Brain microvascular endothelial cell (primary cell): Measurements from ENCODE around the gene RPF1.
A peak's percentile ranks its signal among the peaks of the same experiment; 100 is the strongest.

ENCODE experiments used
- DNase-seq: peaks from one replicate; pipeline ENCODE4 v3.0.0-alpha.2; 2020
- H3K27ac ChIP-seq: fragments of 250-450 bp; sonication (Bioruptor Pico); 2 replicates; pipeline ENCODE4 v1.5.1; 2020; ENCODE audit warnings: mild to moderate bottlenecking, moderate library complexity
- H3K27me3 ChIP-seq: fragments of 250-450 bp; sonication (Bioruptor Pico); replicated peaks from 2 replicates; pipeline ENCODE4 v1.5.1; 2020; ENCODE audit warnings: mild to moderate bottlenecking
- H3K36me3 ChIP-seq: fragments of 250-450 bp; sonication (Bioruptor Pico); replicated peaks from 2 replicates; pipeline ENCODE4 v1.5.1; 2020; ENCODE audit warnings: mild to moderate bottlenecking
- H3K4me3 ChIP-seq: 2 replicates; pipeline ENCODE4 v1.5.1; 2011; ENCODE audit warnings: low read depth, mild to moderate bottlenecking, control low read depth, low read length, moderate library complexity
- in situ Hi-C: cut with HindIII; loops from 2 replicates; pipeline ENCODE4 v1.10.0; 2017; ENCODE audit warnings: low sequenced_read_pairs, low pct_ligation_motif_present
- TF ChIP-seq, protein P1 (sequence below): IDR thresholded peaks from 2 replicates; pipeline ENCODE4 v1.5.1; 2011; ENCODE audit warnings: low read depth, mild to moderate bottlenecking, moderate library complexity, low read length, control low read depth, inconsistent platforms; ENCODE audit errors: missing control alignments

RPF1 gene, protein sequence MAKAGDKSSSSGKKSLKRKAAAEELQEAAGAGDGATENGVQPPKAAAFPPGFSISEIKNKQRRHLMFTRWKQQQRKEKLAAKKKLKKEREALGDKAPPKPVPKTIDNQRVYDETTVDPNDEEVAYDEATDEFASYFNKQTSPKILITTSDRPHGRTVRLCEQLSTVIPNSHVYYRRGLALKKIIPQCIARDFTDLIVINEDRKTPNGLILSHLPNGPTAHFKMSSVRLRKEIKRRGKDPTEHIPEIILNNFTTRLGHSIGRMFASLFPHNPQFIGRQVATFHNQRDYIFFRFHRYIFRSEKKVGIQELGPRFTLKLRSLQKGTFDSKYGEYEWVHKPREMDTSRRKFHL

DNA sequence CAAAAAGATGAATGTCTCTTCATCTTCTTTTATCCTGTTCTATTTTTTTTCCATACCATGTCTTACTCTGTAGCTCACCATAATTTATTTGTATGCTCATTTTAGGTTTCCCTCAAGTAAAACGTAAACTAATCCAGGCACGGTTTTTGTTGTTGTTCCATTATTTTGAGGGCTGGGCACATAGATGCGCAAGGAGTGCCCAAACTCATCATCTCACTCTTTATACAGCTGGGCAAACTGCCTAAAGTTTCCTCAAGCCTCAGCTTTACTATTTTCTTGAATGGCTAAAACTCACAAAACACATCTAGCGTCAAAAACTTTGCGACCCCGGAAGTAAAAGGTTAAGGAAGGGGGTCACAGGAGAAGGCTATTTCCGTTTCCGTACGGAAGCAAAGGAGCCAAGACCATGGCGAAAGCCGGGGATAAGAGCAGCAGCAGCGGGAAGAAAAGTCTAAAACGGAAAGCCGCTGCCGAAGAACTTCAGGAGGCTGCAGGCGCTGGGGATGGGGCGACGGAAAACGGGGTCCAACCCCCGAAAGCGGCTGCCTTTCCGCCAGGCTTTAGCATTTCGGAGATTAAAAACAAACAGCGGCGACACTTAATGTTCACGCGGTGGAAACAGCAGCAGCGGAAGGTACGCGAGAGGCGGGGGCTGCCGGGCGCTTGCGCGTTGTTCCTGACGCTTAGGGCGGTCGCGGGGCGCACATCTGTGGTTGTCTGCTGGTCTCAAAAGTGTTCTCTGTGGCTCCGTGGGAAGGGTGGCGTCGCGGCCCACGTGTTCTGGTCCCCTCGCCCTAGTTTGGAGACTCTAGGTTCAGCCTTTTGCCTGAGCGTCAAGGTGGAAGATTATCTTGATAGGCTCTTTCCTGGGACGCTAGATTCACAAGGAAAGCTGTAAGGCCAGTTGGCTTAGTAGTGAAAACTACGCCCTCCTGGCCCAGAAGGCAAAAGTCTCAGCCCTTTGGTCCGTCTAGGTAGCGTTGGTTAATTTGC is at the start of gene RPF1:
RPF1 (plus strand) TSS at position 391 of the 993 bp plus-strand sequence; CDS start at position 407, 16 bp downstream.
- in situ Hi-C loops = loop anchor here (25.0 kb wide), 1 partner anchor 133 kb away; no protein-coding TSS in a partner anchor
- DNase-seq = peak; percentile 71
- Histone ChIP-seq H3K4me3 (peak within 1 kb of the TSS; percentile 84), H3K27me3 (no peaks in the 10 kb centered on the region), H3K36me3 (peaks cover 6% of the 10 kb centered on the region), H3K27ac (peak within 1 kb of the TSS; percentile 89)
- TF ChIP-seq, protein P1, sequence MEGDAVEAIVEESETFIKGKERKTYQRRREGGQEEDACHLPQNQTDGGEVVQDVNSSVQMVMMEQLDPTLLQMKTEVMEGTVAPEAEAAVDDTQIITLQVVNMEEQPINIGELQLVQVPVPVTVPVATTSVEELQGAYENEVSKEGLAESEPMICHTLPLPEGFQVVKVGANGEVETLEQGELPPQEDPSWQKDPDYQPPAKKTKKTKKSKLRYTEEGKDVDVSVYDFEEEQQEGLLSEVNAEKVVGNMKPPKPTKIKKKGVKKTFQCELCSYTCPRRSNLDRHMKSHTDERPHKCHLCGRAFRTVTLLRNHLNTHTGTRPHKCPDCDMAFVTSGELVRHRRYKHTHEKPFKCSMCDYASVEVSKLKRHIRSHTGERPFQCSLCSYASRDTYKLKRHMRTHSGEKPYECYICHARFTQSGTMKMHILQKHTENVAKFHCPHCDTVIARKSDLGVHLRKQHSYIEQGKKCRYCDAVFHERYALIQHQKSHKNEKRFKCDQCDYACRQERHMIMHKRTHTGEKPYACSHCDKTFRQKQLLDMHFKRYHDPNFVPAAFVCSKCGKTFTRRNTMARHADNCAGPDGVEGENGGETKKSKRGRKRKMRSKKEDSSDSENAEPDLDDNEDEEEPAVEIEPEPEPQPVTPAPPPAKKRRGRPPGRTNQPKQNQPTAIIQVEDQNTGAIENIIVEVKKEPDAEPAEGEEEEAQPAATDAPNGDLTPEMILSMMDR = no peak

DNA sequence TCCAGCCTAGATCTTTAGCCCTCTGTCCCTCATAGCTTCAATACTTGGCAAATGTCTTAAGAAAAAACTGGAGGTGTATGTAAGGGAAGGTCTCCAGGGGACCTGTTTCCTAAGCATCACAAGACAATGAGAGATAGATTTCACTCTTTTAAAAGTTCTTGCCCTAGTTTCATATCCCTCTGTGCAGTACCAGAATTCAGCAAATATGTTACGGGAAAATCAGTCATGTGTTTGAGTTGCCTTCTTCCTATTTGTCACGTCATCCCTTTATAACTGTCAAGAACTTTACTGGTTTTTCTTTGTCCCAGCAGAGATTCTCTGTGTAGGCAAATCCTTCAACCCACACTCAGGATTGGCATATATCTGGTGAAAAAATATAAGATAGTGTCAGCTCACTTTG is 48.5 kb upstream of the RPF1 start:
- H3K27me3 ChIP-seq = no peaks in the 10 kb centered on the region
- in situ Hi-C loops = loop anchor here (10.0 to 25.0 kb wide), 2 partner anchors 286 to 332 kb away; partner anchors contain the start of gene PRKACB
- H3K4me3 ChIP-seq = no peak overlapping the region
- H3K36me3 ChIP-seq = no peaks in the 10 kb centered on the region
- H3K27ac ChIP-seq = no peak overlapping the region
- DNase-seq = no peak
- TF ChIP-seq, protein P1 = no peak

DNA sequence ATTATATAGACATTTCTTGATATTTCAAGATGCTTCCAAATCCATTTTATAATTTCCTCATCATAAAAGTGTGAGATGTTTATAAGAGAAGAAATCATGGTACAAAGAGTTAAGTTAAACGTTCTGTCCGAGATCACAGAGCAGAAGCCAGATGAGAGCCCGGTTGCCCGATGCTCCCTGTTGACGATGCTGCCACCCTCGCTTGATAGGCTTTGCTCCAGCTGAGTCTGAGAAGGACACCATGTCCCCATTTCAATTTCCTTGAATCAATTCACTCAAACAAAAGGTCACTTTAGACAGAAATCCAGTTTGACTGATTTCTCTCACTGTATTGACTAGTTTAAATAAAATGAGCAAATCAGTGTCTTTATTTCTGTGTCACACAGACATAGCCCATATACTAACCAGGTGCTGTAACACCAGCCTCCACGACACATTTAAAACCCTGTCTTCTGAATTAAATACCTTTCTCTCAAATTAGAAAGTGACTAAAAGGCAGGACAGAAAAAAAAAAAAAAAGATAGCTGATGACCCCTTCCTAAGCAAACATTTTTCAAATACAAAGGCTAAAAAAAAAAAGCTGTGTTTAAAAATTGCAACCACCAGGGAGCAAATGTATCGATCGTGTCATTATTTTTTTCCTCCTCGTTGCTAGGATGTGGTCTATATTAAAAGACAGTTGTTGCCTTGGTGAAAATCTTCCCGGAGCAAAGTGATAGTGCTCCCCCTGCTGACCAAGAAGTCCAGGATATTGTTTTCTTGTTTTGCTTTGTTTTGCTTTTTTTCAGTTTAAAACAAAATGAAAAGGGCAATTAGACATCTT is 45.6 kb upstream of the RPF1 start:
- no peaks in the 10 kb centered on the region for H3K36me3 ChIP-seq
- peak; percentile 75 for DNase-seq
- in situ Hi-C loops = loop anchor here (10.0 to 25.0 kb wide), 2 partner anchors 289 to 329 kb away; partner anchors contain the start of gene PRKACB
- no peaks in the 10 kb centered on the region for H3K27me3 ChIP-seq
- TF ChIP-seq, protein P1 = peak; percentile 73
- peak overlapping the region; percentile 8 for H3K27ac ChIP-seq
- H3K4me3 ChIP-seq = peak overlapping the region; percentile 24

GRCh38 chr1:84434081-84434769 is 44.8 kb upstream of the RPF1 start:
- no peak overlapping the region for H3K4me3 ChIP-seq
- no peak overlapping the region for H3K27ac ChIP-seq
- in situ Hi-C loops = loop anchor here (10.0 to 25.0 kb wide), 2 partner anchors 289 to 328 kb away; partner anchors contain the start of gene PRKACB
- TF ChIP-seq, protein P1 = no peak
- H3K36me3 ChIP-seq = no peaks in the 10 kb centered on the region
- H3K27me3 ChIP-seq = no peaks in the 10 kb centered on the region
- DNase-seq = no peak
